SK-N-SH (cell line): Measurements from ENCODE around the gene METTL3. TPM values are rescaled to one million over a fixed set of nuclear protein-coding genes. Genes with fewer than 3 reads are reported as not detected.
A peak's percentile ranks its signal among the peaks of the same experiment; 100 is the strongest.

ENCODE experiments used
- CTCF ChIA-PET: fragments of 300-600, 350-600 bp; formaldehyde crosslinking; extraction: SDS; loops from one replicate; lab custom pipeline; 2021; lab: Yijun Ruan, JAX
- POLR2A ChIA-PET: fragments of 350-600 bp; sonication (Branson Sonifier 250); formaldehyde crosslinking; extraction: SDS; loops from one replicate; lab custom pipeline; 2020; ENCODE audit warnings: antibody characterized with exemption, inconsistent platforms; lab: Yijun Ruan, JAX
- DNase-seq: peaks from one replicate; pipeline ENCODE4 v3.0.0; 2012
- H2AFZ ChIP-seq: fragments of 200-600 bp; sonication (generic); 2 replicates; pipeline ENCODE4 v1.8.1; 2016; ENCODE audit warnings: antibody characterized with exemption, mild to moderate bottlenecking, low read depth
- H3F3A ChIP-seq: fragments of 200-600 bp; sonication (generic); replicated peaks from 2 replicates; pipeline ENCODE3; 2016; ENCODE audit warnings: antibody characterized with exemption, mild to moderate bottlenecking; ENCODE audit not compliant: insufficient read depth
- H3K27ac ChIP-seq, 2 experiments: fragments of 200-500 bp in 1 of 2; fragments of 200-600 bp in 1 of 2; sonication (Bioruptor generic) in 1 of 2; sonication (generic), shearing (Covaris generic) in 1 of 2; 2 replicates each; pipeline versions ENCODE4 v1.5.1 to v1.6.1; 2014 to 2016; ENCODE audit warnings: low read depth in 2 of 2, inconsistent platforms in 1 of 2, low read length in 1 of 2, mild to moderate bottlenecking in 1 of 2, mixed read lengths in 1 of 2
- H3K27me3 ChIP-seq: fragments of 200-600 bp; sonication (generic), shearing (Covaris generic); 2 replicates; pipeline ENCODE4 v1.6.1; 2016; ENCODE audit warnings: mixed run types; ENCODE audit not compliant: insufficient read depth
- H3K36me3 ChIP-seq, 2 experiments: fragments of 200-500 bp in 1 of 2; fragments of 200-600 bp in 1 of 2; sonication (Bioruptor generic) in 1 of 2; sonication (generic) in 1 of 2; replicated peaks in 1 of 2; 2 replicates each; pipeline versions ENCODE3 to v1.5.1; 2014 to 2016; ENCODE audit warnings: low read length in 1 of 2, mild to moderate bottlenecking in 1 of 2; ENCODE audit not compliant: insufficient read depth in 2 of 2, control insufficient read depth in 1 of 2
- H3K4me1 ChIP-seq, 2 experiments: fragments of 200-500 bp in 1 of 2; fragments of 200-600 bp in 1 of 2; sonication (Bioruptor generic) in 1 of 2; sonication (generic), shearing (Covaris generic) in 1 of 2; 2 replicates each; pipeline versions ENCODE4 v1.5.1 to v1.6.1; 2014 to 2016; ENCODE audit warnings: low read depth in 1 of 2, low read length in 1 of 2, mixed run types in 1 of 2; ENCODE audit not compliant: insufficient read depth in 2 of 2, control insufficient read depth in 1 of 2
- H3K4me2 ChIP-seq: fragments of 200-600 bp; sonication (generic), shearing (Covaris generic); 2 replicates; pipeline ENCODE4 v1.6.1; 2017; ENCODE audit warnings: mixed run types
- H3K4me3 ChIP-seq, 2 experiments: fragments of 200-500 bp in 1 of 2; fragments of 200-600 bp in 1 of 2; sonication (Bioruptor generic) in 1 of 2; sonication (generic), shearing (Covaris generic) in 1 of 2; 2 replicates each; pipeline versions ENCODE4 v1.5.1 to v1.8.1; 2014 to 2016; ENCODE audit warnings: low read depth in 2 of 2, inconsistent platforms in 1 of 2, low read length in 1 of 2, mild to moderate bottlenecking in 1 of 2, mixed read lengths in 1 of 2, moderate library complexity in 1 of 2
- H3K79me2 ChIP-seq: fragments of 200-600 bp; sonication (generic); 2 replicates; pipeline ENCODE4 v1.8.1; 2017; ENCODE audit warnings: mild to moderate bottlenecking; ENCODE audit not compliant: insufficient read depth
- H3K9ac ChIP-seq: fragments of 200-600 bp; sonication (generic); 2 replicates; pipeline ENCODE4 v1.6.1; 2017; ENCODE audit warnings: mixed run types
- H3K9me2 ChIP-seq: fragments of 200-600 bp; sonication (generic); 2 replicates; pipeline ENCODE4 v1.6.1; 2017; ENCODE audit warnings: mixed run types
- H3K9me3 ChIP-seq: fragments of 200-600 bp; sonication (generic); 2 replicates; pipeline ENCODE4 v1.6.1; 2017; ENCODE audit warnings: mixed run types, mild to moderate bottlenecking, moderate library complexity
- H4K20me1 ChIP-seq: fragments of 200-600 bp; sonication (generic); 2 replicates; pipeline ENCODE4 v1.6.1; 2017; ENCODE audit warnings: mild to moderate bottlenecking, mixed run types; ENCODE audit not compliant: insufficient read depth
- CHD2 ChIP-seq: fragments of 150-350 bp; IDR thresholded peaks from 2 replicates; pipeline ENCODE4 v1.6.1; 2018; ENCODE audit warnings: low read length; ENCODE audit not compliant: partially characterized antibody
- CTCF ChIP-seq: fragments of 200-600 bp; sonication (generic); IDR thresholded peaks from 2 replicates; pipeline ENCODE4 v1.6.1; 2017; ENCODE audit warnings: antibody characterized with exemption, mild to moderate bottlenecking, moderate library complexity
- GABPA ChIP-seq: IDR thresholded peaks from 2 replicates; pipeline ENCODE4 v1.4.0; 2012; ENCODE audit warnings: low read depth, mild to moderate bottlenecking
- GATA2 ChIP-seq: sonication (generic); formaldehyde crosslinking; IDR thresholded peaks from 2 replicates; pipeline ENCODE4 v1.5.0; 2020; ENCODE audit warnings: mild to moderate bottlenecking, missing genetic modification reagents
- JUND ChIP-seq: IDR thresholded peaks from 2 replicates; pipeline ENCODE4 v1.4.0; 2012
- MAX ChIP-seq: IDR thresholded peaks from 2 replicates; pipeline ENCODE4 v1.4.0; 2012; ENCODE audit warnings: low read depth
- MXI1 ChIP-seq: IDR thresholded peaks from 2 replicates; pipeline ENCODE4 v1.6.1; 2012; ENCODE audit warnings: mild to moderate bottlenecking, low read depth, low read length, improper control_type of control experiment
- POLR2AphosphoS5 ChIP-seq: IDR thresholded peaks from 2 replicates; pipeline ENCODE4 v1.6.1; 2012; ENCODE audit warnings: low read depth, low read length
- RAD21 ChIP-seq: IDR thresholded peaks from 2 replicates; pipeline ENCODE4 v1.6.1; 2012; ENCODE audit warnings: mild to moderate bottlenecking, low read length
- RXRA ChIP-seq: IDR thresholded peaks from 2 replicates; pipeline ENCODE4 v1.4.0; 2012; ENCODE audit warnings: low read depth, mild to moderate bottlenecking, borderline replicate concordance
- SIN3A ChIP-seq: IDR thresholded peaks from 2 replicates; pipeline ENCODE4 v1.6.1; 2012; ENCODE audit warnings: low read depth, mild to moderate bottlenecking, low read length, moderate library complexity, borderline replicate concordance
- TAF1 ChIP-seq: IDR thresholded peaks from 2 replicates; pipeline ENCODE4 v1.6.1; 2012; ENCODE audit warnings: low read depth, mild to moderate bottlenecking, low read length, moderate library complexity, borderline replicate concordance
- TCF12 ChIP-seq: IDR thresholded peaks from 2 replicates; pipeline ENCODE4 v1.4.0; 2012
- USF2 ChIP-seq: fragments of 150-350 bp; IDR thresholded peaks from 2 replicates; pipeline ENCODE4 v1.6.1; 2017; ENCODE audit warnings: antibody characterized with exemption, low read length, low read depth, borderline replicate concordance
- WGBS: methylation state at CpG from one replicate; pipeline ENCODE4 v1.1.6; 2017; ENCODE audit warnings: low lambda C conversion rate; 5-methylcytosine and 5-hydroxymethylcytosine counted together
- polyA plus RNA-seq, 3 experiments: library from polyadenylated mRNA; depleted of rRNA; stranded (reverse); fragments of >200 nt; gene quantifications; 2 replicates each; pipeline ENCODE4 v1.2.3, GENCODE V29; 2012

Gene METTL3
- polyA plus RNA-seq, 1 of the 3 experiments (the other 2 are of a cell fraction) = 118 TPM

DNA sequence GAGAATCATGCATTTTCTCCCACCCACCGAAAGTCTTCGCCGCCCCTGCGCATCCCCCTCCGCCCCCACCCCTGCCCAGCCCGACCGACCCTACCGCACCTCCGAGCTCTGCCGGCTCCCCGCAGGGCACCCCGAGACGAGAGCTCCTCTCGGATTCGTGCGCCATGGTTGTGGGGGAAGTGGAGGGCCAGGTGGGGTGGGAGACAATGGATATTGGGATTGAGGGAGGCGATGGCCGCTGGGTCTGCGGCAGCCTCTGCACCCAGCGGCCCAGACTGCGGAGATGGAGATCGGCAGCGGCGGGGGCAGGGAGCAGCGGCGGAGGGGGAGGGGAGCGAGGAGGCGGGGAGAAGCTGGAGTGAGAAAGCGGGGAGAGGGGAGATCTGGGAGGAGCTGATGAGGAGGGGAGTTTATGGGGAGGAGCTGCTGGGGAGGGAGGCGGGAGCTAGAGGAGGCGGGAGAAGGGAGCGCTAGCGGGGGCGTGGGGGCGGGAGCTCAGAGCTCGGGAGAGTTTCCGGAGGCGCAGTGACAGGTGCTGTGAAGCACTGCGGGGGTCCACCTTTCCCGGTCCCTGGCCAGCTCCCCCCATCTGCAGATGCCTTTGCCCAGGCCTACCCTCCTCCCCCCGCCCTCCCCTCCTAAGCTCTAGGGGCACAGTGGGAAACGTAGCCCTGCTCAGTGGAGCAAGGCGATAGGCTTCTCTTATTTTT, 15.0 kb upstream of the METTL3 start, which contains the start of gene SALL2:
Gene SALL2, minus strand, starts transcription at position 385 of the 710 bp plus-strand sequence. Its CDS starts 219 bp downstream, at position 166.
- Histone ChIP-seq H2AFZ (peak within 1 kb of the TSS; percentile 91; the same call in 1 of the 2 replicates), H4K20me1 (no peaks in the 10 kb centered on the region), H3F3A (no peaks in the 10 kb centered on the region), H3K9ac (peak within 1 kb of the TSS; percentile 80), H3K9me3 (no peaks in the 10 kb centered on the region), H3K4me3 (peak within 1 kb of the TSS; percentile 75 to 77), H3K9me2 (no peaks in the 10 kb centered on the region), H3K27ac (peak within 1 kb of the TSS in 1 of 2 experiments; percentile 82; a peak in 2 of 4 replicates), H3K36me3 (peaks cover 0 to 5% of the 10 kb centered on the region in 2 experiments), H3K4me2 (peak within 1 kb of the TSS; percentile 89), H3K4me1 (peaks cover 0 to 16% of the 10 kb centered on the region in 2 experiments; a peak in 1 of 4 replicates), H3K27me3 (peaks cover 6% of the 10 kb centered on the region; the same call in 1 of the 2 replicates), H3K79me2 (no peaks in the 10 kb centered on the region; the same call in 1 of the 2 replicates)
- DNase-seq = peak; percentile 93
- WGBS = 4% methylated on average over 40 of the region's 43 CpGs
- ChIA-PET POLR2A (interaction anchor here (0.7 to 2.8 kb wide), 3 partner anchors 15 to 70 kb away, joined by 3 to 36 read pairs (median 5); partner anchors contain the start of genes CHD8, METTL3, RAB2B and TOX4), CTCF (interaction anchor here (0.7 to 1.2 kb wide), 5 partner anchors 9 to 50 kb away, joined by 3 to 7 read pairs (median 4); no protein-coding TSS in a partner anchor)
- TF ChIP-seq TAF1 (0 out of 2 replicates have a peak, but pooled peaks have one; percentile 11), CHD2 (peak; percentile 92), GATA2 (CRISPR knock-in tag) (peak; percentile 40; the same call in 1 of the 2 replicates), MAX (0 out of 2 replicates have a peak, but pooled peaks have one; percentile 27), TCF12 (no peak), CTCF (no peak), MXI1 (peak; percentile 37; the same call in 1 of the 2 replicates)

- Histone ChIP-seq H3K4me3 (peak overlapping the region; percentile 75 to 77), H3K79me2 (no peaks in the 10 kb centered on the region; the same call in 1 of the 2 replicates), H2AFZ (no peak overlapping the region), H3K27ac (peak overlapping the region in 1 of 2 experiments; percentile 82; a peak in 2 of 4 replicates), H4K20me1 (no peaks in the 10 kb centered on the region), H3K4me1 (peaks cover 0 to 16% of the 10 kb centered on the region in 2 experiments; a peak in 1 of 4 replicates), H3K36me3 (peaks cover 0 to 5% of the 10 kb centered on the region in 2 experiments), H3K4me2 (peak overlapping the region; percentile 89), H3K9me2 (no peaks in the 10 kb centered on the region), H3K9me3 (no peaks in the 10 kb centered on the region), H3K27me3 (peaks cover 6% of the 10 kb centered on the region; the same call in 1 of the 2 replicates), H3F3A (no peaks in the 10 kb centered on the region), H3K9ac (peak overlapping the region; percentile 80; the same call in 1 of the 2 replicates)
- WGBS = 35% methylated on average over 11 of the region's 12 CpGs
- TF ChIP-seq CHD2 (no peak), RAD21 (no peak), USF2 (no peak), POLR2AphosphoS5 (no peak), SIN3A (no peak), RXRA (no peak), GATA2 (CRISPR knock-in tag) (no peak), JUND (no peak), GABPA (no peak)
- ChIA-PET POLR2A (interaction anchor here (0.9 to 2.8 kb wide), 2 partner anchors 14 to 49 kb away, joined by 5 to 36 read pairs; partner anchors contain the start of genes METTL3, RAB2B and TOX4), CTCF (interaction anchor here (1.1 to 1.3 kb wide), 4 partner anchors 9 to 48 kb away, joined by 3 to 7 read pairs (median 4); partner anchors contain the start of gene TOX4)
- DNase-seq = peak; percentile 61
Measured at GRCh38 chr14:21525571-21525961, 14.4 kb upstream of the METTL3 start.
